Lung microvascular endothelial cell (primary cell): ENCODE data around the gene ARPC1B. TPM values are rescaled to one million over a fixed set of nuclear protein-coding genes. Genes with fewer than 3 reads are reported as not detected.
A peak's percentile ranks its signal among the peaks of the same experiment; 100 is the strongest.
"Not testable (repeated sequence)": the region's sequence is repeated elsewhere in the genome, so short reads cannot be mapped to it uniquely, and the experiment has no call there.

Experiments
- DNase-seq, 2 donors: peaks; one replicate each; pipeline versions ENCODE4 v3.0.0 to v3.0.0-alpha.2; 2010; ENCODE audit warnings: low read depth in 2 of 2
- total RNA-seq: library from RNA; depleted of rRNA; stranded (reverse); fragments of >200 nt; gene quantifications from 2 replicates; pipeline ENCODE4 v1.2.1, GENCODE V29; 2014

ARPC1B gene
- total RNA-seq, 1 donor from 2014 or later, result 275 TPM

DNA sequence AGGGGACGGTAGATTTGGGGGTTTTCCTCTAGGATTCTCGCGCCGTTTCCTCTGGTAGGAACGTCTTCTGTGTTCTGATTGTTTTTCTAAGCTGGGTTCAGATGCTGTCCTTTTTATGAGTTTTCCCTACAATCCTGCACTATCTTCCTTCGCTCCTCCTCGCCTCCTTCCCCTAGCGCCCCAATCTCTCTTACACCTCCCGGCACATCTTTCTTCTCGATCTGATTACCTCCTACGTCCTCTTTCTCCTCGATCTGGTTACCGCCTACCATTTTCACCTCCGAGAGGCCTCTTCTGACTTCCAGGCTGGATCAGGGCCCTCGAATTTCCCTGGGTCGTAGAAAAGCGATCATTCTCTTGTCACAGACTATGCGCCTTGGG lies 34.7 kb downstream of the ARPC1B start:
- DNase-seq, result peak; percentile 21 to 33

DNA sequence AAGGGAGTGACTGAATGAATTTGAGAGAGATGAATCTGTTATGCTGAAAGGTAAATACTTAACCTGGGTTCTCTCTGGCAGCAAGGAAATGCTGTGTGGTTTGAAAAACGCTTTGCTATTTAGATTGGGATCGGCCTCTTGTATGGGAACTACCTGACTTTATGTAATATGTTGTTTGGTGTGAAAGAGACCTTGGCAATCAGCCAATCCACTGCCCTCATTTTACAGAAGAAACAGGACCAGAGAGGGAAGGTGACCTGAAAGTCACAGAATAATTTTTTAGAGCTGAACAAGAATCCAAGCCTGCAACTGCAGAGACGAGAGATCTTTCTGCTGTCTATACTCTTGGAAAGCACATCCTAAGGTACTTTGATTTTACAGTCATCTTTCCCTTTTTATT lies 35.3 kb downstream of the ARPC1B start:
- DNase-seq, result peak in 1 of 2 donors; percentile 18

GRCh38 chr7:99410635-99411034 lies 36.1 kb downstream of the ARPC1B start:
- DNase-seq, result no peak

GRCh38 chr7:99415513-99416127 lies 41.1 kb downstream of the ARPC1B start:
- DNase-seq, result peak; percentile 51 to 74

DNA sequence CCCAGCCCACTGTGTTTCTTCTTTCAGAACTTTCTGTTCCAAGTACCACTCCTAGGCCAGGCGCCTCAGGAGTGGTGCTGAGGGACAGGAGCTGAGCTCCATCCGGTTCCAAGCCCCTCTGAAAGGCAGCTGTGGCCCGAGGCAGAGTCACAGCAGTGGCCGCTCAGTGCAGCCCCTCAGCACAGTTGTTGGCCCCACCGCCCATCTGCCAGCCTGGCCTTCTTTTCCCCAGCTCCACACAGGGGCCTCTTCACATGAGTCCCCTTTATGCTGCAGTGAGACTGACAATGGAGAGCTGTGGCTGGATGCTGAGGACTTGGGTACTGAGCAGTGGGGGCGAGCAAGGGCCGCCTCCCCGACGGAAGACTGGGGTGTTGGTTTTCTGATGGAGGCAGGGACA lies 43.7 kb downstream of the ARPC1B start:
- DNase-seq, result no peak

GRCh38 chr7:99419323-99420021 lies 44.9 kb downstream of the ARPC1B start:
- DNase-seq, result no peak

- DNase-seq, result no peak
These were observed 45.7 kb downstream of the ARPC1B start for GRCh38 chr7:99420213-99420612.

DNA sequence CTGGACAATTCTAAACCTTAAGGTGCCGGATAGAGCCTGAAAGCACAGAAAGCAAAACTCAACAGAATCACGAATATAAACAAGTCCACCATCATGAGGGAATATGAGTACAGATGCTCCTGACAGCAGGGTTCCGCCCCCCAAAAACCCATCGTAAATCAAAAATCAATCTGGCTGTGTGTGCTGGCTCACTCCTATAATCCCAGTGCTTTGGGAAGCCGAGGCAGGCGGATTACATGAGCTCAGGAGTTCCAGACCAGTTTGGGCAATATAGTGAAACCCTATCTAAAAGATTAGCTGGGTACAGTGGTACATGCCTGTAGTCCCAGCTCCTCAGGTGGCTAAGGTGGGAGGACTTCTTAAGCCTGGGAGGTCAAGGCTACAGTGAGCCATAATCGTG lies 46.5 kb downstream of the ARPC1B start:
- DNase-seq, result no peak

DNA sequence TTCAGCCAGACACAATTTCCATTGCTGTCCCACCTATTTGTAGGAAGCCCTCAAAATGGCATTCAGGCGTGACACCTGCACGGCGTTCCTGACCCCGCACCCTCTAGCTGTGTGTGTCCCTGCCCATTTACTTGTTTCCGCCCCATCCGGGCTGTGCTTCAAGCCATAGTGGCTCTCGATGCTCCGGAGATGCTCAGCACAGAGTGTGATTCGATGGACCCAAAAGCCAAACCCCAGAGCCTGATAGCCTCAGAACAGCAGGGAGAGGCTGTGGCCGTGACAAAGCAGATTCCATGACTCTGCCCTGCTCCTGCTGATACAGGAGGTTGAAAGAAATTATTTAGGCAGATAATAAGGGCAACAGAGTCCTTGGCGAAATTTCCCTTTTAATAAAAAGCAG lies 47.7 kb downstream of the ARPC1B start:
- no peak for DNase-seq

GRCh38 chr7:99422625-99423024 lies 48.1 kb downstream of the ARPC1B start:
- DNase-seq, result no peak

DNA sequence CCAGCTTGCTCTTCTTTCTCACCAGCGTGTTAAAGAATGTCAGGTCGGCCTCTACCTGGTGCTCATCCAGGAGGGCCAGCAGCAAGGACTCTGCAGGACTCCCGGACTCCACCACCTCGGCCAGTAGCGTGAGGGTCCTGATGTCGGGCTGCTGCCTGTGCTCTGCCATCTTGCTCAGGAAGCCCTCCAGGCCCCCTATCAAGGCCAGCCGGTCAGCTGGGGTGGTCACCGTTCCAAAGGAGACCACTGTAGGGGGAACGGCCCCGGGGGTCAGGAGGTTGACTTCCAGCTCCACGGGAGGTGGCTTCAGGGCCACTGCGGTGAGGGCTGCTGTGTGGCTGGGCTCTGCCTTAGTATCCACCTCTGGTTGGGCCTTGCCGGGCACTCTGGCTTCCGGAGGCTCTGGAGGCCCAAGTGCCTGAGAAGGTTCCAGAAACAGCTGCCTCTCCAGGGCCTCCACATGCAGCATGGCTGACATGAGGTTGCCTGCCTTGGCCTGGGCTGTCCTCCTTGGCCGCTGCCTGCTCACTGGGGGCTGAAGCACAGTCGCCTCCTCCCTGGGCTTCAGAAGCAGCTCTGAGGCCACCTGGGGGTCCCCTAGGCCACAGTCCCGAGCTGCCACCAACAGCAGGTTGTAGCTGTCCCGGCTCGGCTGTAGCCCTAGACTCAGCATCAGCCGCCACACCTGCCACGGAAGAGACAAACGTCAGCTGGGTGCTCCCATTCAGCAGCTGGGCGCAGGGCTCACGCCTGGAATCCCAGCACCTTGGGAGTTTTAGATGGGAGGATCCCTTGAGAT lies 50.6 kb downstream of the ARPC1B start:
- no peak for DNase-seq

DNA sequence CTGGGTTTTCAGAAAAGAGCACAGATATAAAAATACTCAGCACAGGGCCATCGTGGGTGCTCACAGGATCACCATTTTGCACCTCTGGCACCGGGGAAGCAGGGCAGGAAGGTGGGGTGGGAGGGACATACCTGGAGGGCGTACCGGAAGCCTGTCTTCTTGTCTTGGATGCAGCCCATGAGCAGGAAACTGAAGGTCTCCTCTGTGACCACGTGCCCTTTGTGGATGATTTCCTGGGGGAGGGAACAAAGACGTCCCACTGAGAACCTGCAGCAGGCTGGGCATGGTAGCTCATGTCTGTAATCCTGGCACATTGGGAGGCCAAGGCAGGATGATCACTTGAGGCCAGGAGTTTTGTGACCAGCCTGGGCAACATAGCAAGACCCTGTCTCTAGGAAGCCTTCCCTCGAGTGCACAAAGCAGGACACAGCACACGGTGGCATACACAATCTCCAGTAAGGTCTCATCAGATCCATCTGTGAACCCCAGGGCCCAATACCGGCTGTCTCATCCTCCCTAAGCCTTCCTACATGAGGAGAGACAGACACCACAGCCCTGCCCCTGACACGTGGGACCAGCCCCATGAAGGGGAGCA lies 54.5 kb downstream of the ARPC1B start:
- no peak for DNase-seq

- no peak for DNase-seq
These were observed 55.2 kb downstream of the ARPC1B start for GRCh38 chr7:99429756-99430155.

GRCh38 chr7:99431756-99432540 lies 57.4 kb downstream of the ARPC1B start:
- DNase-seq, result not testable (repeated sequence)

DNA sequence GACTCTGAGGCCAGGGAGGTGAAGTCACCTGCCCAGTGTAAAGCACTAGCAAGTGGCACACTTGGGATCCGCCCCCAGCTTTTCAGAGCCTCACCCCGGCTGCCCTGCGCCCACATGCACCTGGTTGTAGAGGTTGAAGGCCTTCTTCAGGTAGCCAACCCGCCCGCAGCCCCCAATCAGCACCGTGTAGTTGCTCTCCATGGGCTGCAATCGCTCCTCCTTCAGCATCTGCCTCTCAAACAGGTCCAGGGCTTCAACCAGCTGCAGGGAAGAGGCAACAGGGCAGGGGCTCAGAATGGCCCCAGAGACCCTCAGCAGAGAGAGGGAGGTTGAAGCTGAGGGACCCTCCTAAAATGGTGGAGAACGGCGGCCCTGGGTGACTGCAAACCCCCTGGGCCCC lies 58.6 kb downstream of the ARPC1B start:
- DNase-seq, result no peak

- peak in 1 of 2 donors; percentile 5 for DNase-seq
These were observed 63.5 kb downstream of the ARPC1B start for GRCh38 chr7:99437946-99438572.

DNA sequence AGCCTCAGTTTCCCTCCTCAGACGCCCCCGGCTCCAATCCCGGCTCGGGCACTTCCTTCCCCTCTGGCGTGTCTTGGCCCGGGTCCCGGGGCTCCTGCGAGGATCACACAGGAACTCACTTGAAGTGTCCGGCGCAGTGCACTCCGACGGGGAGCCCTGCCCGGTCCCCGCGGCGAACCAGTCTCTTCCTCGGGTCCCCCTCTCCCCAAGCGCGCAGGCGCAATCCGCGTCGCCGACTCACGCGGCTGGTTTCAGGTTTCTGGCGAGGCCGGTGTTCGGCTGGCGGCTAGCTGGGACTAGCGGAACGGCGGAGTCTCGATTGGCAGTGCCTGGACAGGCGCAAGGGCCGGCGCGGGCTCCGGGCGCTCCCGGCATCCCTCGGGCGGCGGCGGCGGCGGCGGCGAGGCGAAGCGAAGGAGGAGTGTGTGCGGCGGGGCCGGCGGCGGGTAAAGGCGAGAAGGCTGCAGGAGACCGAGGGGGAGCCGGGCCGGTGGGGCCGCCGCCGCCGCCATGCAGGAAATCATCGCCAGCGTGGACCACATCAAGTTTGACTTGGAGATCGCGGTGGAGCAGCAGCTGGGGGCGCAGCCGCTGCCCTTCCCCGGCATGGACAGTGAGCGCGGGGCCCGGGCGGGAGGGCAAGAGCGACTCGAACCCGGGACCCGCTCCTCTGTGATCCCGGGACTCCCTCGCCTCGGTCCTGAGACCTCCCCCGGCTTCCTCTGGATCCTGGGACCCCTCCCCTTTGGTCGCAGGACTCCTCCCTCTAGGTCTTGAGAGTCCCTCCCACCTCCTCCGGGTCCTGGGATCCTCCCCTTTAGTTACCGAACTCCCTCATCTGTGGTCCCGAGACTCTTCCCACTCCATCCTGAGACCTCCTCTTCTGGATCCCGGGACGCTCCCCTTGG lies 64.3 kb downstream of the ARPC1B start, which contains the start of the genes CPSF4 and PTCD1:
Gene CPSF4, plus strand, starts transcription at position 371 of the 908 bp plus-strand sequence. Its CDS starts 140 bp downstream, at position 511.
Gene PTCD1, minus strand, starts transcription at position 226 of the 908 bp plus-strand sequence. CDS start 3,556 bp downstream, outside the sequence.
- peak; percentile 95 to 96 for DNase-seq

DNA sequence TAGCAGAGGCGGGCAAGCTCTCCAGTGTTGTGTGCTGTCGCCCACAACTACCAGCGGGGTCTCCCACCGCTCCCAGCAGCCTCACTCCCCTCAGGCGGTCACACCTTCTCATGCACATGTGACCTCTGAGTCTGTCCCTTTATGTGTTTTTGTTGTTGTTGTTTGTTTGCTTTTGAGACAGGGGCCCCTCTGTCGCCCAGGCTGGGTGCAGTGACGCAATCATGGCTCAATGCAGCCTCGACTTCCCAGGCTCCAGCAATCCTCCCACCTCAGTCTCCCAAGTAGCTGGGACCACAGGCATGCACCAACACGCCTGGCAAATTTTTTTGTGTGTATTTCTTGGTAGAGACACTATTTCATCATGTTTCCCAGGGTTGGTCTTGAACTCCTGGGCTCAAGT lies 65.7 kb downstream of the ARPC1B start:
- DNase-seq, result no peak
